SK-N-SH treated with all-trans-retinoic acid at 6 μM for 48 hours (cell line): ENCODE data around the gene GDAP1L1.

Experiments
- ARNTL ChIP-seq: fragments of 450-650 bp; formaldehyde crosslinking; IDR thresholded peaks from 2 replicates; pipeline ENCODE4 v1.5.0; 2020; ENCODE audit warnings: low read depth, mild to moderate bottlenecking, moderate library complexity, borderline replicate concordance
- GLIS3 ChIP-seq: fragments of 250-450 bp; sonication (Bioruptor Pico); IDR thresholded peaks from 2 replicates; pipeline ENCODE4 v1.5.0; 2020; ENCODE audit warnings: mild to moderate bottlenecking, moderate library complexity
- ZNF565 ChIP-seq: fragments of 450-650 bp; formaldehyde crosslinking; conservative IDR thresholded peaks from 2 replicates; pipeline ENCODE4 v1.5.0; 2020; ENCODE audit warnings: low read depth, mild to moderate bottlenecking, moderate library complexity
- TF ChIP-seq, protein P1 (sequence below): fragments of 250-450 bp; sonication (Bioruptor Pico); IDR thresholded peaks from 2 replicates; pipeline ENCODE4 v1.8.0; 2020; ENCODE audit warnings: mild to moderate bottlenecking, moderate library complexity, borderline replicate concordance

GRCh38 chr20:44256961-44257360, 9.9 kb downstream of the GDAP1L1 start:
- TF ChIP-seq ARNTL (CRISPR knock-in tag) = no peak
- TF ChIP-seq, protein P1, sequence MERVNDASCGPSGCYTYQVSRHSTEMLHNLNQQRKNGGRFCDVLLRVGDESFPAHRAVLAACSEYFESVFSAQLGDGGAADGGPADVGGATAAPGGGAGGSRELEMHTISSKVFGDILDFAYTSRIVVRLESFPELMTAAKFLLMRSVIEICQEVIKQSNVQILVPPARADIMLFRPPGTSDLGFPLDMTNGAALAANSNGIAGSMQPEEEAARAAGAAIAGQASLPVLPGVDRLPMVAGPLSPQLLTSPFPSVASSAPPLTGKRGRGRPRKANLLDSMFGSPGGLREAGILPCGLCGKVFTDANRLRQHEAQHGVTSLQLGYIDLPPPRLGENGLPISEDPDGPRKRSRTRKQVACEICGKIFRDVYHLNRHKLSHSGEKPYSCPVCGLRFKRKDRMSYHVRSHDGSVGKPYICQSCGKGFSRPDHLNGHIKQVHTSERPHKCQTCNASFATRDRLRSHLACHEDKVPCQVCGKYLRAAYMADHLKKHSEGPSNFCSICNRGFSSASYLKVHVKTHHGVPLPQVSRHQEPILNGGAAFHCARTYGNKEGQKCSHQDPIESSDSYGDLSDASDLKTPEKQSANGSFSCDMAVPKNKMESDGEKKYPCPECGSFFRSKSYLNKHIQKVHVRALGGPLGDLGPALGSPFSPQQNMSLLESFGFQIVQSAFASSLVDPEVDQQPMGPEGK (CRISPR knock-in tag) = no peak
- TF ChIP-seq GLIS3 (CRISPR knock-in tag) = no peak
- no peak for TF ChIP-seq ZNF565
